Stimulated activated naive CD8-positive, alpha-beta T cell treated with anti-CD3 and anti-CD28 coated beads, Interleukin-15, Interleukin-2, amounts not matched to agents 100 U/mL and 50 U/mL, for 24 hours (primary cell): ENCODE data around the gene TRUB2.
"Not testable (repeated sequence)": the region's sequence is repeated elsewhere in the genome, so short reads cannot be mapped to it uniquely, and the experiment has no call there.

ENCODE experiments used
- ATAC-seq: fragments of 150-1000 bp; cut with Tn5 transposase; one replicate; pipeline ENCODE4 v1.10.0; 2021
- DNase-seq: peaks from one replicate; pipeline ENCODE4 v3.0.0; 2021

The TRUB2 gene

DNA sequence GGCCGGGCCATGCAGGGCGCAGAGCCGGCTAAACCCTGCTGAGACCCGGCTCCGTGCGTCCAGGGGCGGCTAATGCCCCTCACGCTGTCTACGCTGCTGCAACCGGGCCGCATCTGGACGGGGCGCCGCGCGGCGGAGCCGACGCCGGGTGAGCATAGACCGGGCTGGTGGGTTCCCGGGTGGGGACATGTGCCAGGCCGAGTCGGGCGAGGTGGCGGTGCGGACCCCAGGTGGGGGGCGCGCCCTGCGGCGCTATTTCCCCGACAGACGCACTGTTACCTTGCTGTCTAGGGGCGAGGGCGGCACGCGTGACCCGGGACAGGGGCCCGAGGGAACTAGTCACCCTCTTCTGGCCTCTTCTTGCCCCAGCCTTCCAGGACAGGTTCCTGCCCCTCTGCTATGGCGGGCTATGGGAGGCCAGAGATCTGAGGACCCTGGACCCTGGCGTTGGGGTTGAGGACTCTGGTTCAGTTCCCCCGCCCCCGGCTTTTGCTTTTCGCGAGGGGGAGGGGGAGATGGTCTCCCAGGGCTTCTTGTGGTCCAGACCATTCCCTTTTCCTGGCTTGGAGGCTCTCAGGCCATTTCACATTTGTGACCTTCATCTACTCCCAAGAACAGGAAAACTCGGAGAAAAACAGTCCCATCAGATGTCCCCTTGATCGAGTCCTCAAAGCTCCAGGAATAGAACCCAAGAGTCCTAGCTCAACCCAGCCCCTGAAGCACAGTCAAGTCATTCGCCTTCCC is 18.6 kb upstream of the TRUB2 start:
- peak; percentile 50 for ATAC-seq
- no peak for DNase-seq

DNA sequence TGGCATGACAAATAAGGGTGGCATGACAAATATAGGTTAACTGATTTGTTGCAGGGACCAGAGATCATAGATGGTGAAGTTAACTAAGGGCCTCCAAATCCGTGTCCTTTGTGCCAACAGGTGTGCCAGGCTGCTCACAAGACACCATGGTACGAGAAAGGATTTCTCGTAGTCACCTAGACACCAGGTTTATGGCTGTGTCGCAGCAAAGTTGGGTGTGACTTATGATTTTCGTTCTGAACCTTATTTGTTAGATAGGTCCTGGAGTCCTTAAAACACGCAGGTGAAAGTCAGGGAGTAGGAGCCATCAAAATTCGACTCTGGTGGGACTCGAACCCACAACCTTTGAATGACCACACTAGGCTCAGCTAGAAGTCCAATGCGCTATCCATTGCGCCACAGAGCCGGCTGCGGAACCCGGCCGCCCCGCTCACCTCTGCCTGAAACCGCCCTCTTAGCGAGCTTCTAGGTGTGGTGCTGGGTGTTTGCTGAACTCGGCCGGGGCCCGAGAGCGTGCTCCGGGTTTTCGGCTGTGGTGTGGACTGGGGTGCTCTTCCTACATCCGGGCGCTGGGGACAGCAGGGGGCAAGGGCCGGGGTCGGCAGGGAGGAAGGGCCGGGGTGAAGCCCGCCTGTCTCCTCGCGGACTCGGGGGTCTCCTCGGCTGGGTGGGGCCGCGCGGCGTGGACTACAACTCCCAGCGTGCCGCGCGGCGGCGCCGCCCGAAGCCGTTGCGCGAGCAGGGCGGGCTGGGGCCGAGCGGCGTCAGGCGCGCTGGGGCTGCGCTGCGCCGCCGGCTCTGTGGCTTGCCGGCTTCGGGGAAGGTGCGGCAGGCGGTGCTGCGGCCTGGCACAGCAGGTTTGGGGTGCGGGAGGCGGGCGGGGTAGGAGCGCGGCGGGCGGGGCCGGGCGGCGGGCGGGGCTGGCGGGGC is 17.8 kb upstream of the TRUB2 start, which contains the start of gene SLC27A4:
TSS of gene SLC27A4 (plus strand) at position 767 of the 930 bp plus-strand sequence. CDS start 2,606 bp downstream, outside the sequence.
- peak; percentile 93 for ATAC-seq

DNA sequence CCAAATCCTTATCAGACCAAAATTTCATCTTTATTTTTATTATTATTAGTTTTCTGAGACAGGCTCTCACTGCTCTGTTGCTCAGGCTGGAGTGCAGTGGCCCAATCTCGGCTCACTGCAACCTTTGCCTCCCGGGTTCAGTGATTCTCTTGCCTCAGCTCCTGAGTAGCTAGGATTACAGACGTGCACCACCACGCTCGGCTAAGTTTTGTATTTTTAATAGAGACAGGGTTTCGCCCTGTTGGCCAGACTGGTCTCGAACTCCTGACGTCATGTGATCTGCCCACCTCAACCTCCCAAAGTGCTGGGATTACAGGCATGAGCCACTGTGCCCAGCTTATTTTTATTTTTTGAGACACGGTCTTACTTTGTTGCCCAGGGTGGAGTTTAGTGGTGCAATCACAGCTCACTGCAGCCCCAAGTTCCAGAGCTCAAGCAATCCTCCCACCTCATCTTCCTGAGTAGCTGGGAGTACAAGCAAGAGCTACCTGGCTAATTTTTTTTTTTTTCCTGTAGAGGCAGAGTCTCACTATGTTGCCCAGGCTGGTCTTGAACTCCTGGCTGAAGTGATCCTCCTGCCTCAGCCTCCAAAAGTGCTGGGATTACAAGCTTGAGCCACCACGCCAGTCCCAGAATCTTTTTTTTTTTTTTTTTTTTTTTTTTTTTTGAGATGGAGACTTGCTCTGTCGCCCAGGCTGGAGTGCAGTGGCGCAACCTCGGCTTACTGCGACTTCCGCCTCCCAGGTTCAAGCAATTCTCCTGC is 16.8 kb upstream of the TRUB2 start:
- not testable (repeated sequence) for DNase-seq, ATAC-seq

More for the DNA sequence above, 17.8 kb upstream of the TRUB2 start, which contains the start of gene SLC27A4:
- peak; percentile 84 for DNase-seq

DNA sequence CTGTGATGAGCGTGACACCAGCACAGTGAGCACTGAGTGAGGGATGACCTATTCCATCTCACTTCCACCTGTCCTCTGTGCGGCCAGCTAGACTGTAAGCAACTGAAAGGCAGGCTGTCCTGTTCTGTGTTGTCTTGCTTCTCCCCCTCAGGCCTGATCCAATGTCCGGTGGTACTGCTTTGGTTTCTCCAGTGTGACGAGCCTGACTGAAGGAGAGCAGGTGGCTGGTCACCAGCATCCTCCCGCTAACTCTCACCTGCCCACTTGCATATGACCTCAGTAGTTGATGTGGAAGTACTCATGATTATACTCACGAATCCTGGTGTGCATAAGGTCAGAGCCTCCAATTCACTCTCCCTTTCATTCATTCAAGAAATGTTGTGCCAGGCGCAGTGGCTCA is 15.7 kb upstream of the TRUB2 start:
- no peak for ATAC-seq

DNA sequence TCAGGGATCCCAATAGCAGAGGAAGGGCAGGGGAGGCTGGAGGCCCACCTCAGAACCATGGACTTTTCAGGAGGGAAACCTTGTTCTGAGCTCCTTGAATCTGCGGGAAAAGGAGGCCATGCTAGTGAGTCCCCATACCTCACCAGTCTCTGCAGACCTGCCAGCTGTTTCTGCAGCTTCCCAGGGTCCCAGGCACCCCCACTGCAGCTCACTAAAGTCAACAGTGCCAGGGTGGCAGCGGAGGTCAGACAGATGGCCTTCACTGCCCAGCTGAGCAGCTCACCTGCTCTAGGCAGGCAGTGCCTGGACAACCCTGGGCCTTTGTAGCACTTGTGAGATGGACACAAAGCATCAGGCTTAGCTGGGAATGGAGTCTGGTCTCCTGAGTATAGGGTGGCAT is 13.7 kb upstream of the TRUB2 start:
- ATAC-seq (no peak), DNase-seq (no peak)

More for the DNA sequence above, 15.7 kb upstream of the TRUB2 start:
- no peak for DNase-seq

DNA sequence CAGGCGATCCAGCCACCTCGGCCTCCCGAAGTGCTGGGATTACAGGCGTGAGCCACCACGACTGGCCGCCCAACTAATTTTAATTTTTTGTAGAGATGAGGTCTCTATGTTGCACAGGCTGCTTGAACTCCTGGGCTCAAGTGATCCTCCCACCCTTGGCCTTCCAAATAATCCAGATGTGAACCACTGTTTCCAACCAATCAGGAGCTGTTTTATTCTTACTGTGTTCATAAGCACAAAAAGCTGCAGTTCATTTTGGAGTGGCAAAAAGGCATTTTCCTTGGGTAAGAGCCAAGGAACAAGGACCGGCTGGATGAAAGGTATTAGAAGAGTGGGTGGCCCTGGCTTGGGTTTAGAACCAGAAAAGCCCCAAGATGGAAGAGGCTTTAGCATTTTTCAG is 12.9 kb upstream of the TRUB2 start:
- no peak for ATAC-seq

DNA sequence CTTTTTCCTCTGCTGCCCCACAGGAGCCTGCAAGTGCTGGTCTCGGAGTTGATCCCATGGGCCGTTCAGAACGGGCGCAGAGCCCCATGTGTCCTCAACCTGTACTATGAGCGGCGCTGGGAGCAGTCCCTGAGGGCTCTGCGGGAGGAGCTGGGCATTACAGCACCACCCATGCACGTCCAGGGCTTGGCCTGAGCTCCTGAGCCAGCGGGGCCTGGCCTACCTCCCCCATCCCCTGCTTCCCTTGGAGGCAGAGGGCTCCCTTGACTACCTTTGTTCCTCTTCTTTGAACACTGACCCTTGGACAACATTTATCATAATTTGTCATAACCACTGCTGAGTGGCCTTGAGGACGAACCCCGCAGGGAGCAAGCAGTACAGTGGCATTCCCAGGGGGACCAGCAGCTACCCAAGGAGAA is 11.2 kb upstream of the TRUB2 start:
- ATAC-seq (no peak), DNase-seq (no peak)

More for the DNA sequence above, 12.9 kb upstream of the TRUB2 start:
- DNase-seq = no peak

DNA sequence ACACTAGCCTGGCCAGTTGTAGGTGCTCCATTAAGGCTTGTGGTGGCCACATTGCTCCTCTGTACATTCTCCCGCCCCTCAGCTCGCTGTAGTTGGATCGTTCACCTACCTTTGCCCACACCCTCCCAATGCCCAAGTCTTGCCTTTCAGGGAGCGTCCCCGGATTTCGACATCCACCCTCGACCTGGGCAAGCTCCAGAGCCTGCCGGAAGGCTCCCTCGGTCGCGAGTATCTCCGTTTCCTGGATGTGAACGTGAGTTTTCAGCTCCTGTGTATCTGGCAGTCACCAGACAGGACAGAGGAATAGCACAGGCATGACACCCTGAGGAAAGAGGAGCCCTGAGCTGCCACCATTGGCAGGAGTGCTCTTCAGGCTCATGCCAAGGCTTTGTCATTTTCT is 3.4 kb upstream of the TRUB2 start:
- ATAC-seq (no peak), DNase-seq (no peak)

DNA sequence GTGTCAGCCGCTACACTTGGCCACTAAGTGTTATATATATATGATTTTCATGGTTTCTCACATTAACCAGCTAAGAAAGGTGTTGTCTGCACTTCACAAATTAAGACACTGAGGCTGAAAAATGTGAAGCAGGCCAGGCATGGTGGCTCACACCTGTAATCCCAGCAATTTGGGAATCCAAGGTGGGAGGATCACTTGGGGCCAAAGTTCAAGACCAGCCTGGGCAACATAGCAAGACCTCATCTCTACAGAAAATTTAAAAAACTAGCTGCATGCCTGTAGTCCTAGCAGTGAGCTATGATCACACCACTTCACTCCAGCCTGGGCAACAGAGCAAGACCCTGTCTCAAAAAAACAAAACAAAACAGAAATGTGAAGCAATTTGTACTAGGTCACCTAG is 2.2 kb upstream of the TRUB2 start:
- ATAC-seq = no peak

DNA sequence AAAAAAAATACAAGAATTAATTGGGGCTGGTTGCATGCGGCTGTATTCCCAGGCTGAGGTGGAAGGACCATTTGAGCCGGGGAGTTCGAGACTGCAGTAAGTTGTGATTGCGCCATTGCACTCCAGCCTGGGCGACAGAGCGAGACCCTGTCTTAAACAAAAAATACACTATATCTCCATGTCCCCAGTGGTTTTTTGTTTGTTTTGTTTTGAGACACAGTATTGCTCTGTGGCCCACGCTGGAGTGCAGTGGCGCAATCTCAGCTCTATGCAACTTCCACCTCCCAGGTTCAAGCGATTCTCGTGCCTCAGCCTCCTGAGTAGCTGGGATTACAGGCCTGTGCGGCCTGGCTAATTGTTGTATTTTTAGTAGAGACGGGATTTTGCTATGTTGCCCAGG is 1.5 kb upstream of the TRUB2 start:
- ATAC-seq (no peak), DNase-seq (no peak)

More for the DNA sequence above, 2.2 kb upstream of the TRUB2 start:
- no peak for DNase-seq

DNA sequence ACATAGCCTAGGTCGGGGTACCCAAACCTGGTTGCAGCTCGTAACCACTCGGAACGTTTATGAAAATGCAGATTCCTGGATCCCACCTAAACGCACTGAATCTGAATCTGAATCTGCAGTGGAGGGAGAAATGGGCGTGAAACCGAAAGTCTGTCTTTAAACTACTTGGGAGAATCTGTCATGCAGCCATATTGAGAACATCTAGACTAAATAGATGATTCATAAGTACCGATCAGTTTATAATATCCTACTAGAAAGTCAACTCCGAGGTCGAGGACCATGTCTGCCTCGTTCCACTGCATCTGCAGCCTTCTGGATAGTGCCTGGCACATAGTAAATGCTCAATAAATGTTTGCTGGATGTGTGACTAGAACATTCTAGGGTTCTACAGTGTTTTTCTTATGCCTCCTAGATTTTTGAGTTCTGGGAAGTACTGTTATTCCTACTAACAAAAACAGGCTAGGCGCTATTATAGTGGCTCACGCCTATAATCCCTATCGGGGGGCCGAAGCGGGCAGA is 1.0 kb upstream of the TRUB2 start:
- DNase-seq = no peak
- ATAC-seq = peak; percentile 46

DNA sequence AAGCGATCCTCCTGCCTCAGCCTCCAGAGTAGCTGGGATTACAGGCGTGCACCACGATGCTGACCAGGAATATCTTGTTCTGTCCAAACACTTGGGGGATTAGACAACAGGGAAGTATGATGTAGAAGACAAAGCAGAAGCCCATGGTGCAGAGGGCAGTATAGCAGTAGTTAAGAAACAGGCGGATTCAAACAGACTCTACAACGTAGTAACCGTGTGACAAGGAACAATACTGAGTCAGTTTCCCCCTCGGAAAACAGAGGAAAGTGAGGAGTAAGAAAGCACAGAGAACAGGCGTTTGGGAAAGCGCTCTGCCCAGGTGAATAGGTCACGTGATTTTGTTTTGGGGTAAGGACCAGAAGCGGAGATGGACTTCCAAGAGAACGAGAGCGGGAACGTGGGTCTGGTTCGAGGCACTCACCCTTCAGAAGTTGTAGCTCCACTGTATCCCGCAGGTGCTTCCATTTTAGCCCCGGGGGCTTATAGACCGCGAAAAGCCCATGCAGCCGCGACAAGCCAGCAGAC is 306 bp downstream of the TRUB2 start:
- DNase-seq (no peak), ATAC-seq (no peak)

DNA sequence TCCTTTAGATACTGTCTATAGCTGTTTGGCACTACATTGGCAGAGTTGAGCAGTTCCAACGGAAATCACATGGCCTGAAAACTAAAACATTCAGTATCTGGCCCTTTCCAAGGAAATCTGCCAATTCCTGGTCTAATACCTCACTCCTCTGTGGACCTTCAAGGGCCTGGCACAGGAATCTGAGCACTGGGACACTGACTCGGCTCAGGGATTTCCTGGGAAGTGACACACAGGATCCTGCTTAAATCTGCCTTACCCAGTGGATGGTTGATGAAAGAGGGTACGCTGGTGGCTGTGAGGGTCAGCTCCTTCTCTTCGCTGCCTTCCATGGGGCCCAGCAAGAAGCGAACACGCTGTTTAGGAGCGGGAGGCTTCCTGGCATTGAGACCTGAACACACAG is 904 bp downstream of the TRUB2 start:
- ATAC-seq = no peak
- no peak for DNase-seq

DNA sequence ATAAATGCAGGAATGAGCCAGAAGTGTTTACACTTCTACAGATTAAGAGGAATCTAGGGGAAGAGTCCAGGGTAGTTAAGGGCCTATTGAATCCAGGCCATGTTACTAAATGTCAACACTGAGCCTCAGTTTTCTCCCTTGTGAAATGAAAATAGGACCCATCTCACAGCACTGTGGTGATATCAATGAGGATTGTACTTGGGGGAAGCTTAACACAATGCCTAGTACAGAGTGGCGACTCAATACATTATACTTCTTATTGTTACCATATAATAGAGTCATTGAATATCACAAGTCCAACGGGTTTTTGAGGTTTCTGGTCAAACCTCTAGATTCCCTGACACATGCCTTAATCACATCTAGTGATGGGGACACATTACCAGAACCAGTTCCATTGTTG is 4.6 kb downstream of the TRUB2 start:
- no peak for ATAC-seq

DNA sequence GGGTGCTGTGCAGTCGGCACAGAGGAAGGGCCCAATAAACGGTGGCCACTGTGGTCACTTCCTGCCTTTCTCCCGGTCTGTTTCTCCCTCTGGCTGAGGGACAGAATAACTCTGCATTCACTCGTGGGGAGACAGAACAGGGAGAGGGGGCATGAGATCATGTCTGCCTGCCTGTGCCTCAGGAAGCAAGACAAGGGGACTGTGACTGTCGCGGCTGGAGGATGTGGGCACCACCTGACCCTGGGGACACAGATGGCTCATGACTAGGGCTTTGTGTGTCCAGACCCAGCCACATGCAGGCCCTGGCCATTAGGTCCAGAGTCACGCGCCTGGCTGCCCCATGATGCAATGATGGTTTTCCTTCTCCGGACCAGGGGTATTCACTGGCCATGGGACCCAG is 5.8 kb downstream of the TRUB2 start:
- no peak for ATAC-seq
- no peak for DNase-seq

More for the DNA sequence above, 4.6 kb downstream of the TRUB2 start:
- DNase-seq = no peak

DNA sequence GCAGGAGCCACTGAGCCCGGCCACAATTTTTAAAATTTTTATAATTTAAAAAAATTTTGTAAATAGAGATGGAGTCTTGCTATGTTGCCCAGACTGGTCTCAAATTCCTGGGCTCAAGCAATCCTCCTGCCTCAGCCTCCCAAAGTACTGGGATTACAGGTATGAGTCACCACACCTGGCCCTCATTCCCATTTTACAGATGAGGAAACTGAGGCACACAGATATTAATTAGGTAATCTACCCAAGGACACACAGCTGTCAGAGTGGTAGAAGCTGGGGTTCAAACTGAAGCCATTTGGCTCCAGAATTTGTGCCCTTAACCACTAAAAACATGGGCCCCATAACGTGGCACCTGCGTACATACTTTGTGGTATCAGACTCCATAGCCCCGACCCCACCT is 7.5 kb downstream of the TRUB2 start:
- DNase-seq (no peak), ATAC-seq (no peak)

DNA sequence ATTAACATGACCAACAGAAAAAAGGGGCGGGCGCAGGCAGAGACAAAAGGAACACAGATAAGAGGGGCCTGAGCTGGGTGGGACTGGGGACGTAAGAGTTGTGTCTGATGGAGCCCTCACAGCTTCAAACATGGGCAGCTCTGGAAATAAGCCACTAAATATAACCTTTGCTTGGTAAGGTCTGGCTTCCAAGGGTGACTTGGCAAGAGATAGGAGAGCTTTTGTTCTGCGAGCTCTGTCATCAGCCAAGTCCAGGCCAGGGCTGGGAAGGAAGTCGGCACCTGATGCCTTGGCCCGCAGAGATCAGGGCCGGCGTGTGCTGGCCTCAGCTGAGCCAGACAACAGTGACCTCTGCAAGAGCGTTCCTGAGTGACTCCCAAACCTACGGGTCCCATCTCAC is 11.8 kb downstream of the TRUB2 start:
- ATAC-seq = no peak
- DNase-seq = no peak

DNA sequence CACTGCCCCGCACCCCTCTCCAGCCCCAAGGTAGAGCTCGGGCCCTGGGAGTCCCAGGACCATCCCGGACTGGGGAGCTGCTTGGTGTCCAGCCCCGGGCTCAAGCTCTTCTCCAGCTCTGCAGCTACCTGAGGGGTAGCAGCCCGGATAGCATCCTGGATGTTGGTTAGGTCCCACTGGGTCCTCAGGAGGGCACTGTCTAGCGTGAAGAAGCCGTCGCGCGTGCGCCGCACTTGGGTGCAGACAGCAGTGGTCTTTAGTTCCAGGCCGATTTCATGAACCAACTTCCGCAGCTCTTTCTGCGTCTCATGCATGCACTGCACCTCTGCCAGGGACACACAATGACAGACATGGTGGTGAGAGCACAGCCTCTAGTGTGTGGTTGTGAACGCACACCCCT is 12.7 kb downstream of the TRUB2 start:
- ATAC-seq (no peak), DNase-seq (no peak)

DNA sequence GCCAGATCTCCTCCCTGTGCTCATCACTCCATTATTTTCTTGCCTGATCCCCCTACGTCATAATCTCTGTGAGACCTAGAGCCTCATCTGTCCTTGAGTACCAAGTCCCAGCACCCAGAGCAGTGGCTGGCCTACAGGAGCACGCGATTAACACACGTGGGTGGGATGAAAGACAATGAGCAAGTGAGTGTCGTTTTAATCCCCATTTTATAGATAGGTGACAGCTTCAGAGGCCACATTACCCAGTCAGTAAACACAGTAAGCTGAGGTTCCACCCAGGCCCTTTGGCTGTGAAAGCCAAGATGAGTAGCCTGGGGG is 17.3 kb downstream of the TRUB2 start:
- ATAC-seq = no peak
- DNase-seq = no peak

DNA sequence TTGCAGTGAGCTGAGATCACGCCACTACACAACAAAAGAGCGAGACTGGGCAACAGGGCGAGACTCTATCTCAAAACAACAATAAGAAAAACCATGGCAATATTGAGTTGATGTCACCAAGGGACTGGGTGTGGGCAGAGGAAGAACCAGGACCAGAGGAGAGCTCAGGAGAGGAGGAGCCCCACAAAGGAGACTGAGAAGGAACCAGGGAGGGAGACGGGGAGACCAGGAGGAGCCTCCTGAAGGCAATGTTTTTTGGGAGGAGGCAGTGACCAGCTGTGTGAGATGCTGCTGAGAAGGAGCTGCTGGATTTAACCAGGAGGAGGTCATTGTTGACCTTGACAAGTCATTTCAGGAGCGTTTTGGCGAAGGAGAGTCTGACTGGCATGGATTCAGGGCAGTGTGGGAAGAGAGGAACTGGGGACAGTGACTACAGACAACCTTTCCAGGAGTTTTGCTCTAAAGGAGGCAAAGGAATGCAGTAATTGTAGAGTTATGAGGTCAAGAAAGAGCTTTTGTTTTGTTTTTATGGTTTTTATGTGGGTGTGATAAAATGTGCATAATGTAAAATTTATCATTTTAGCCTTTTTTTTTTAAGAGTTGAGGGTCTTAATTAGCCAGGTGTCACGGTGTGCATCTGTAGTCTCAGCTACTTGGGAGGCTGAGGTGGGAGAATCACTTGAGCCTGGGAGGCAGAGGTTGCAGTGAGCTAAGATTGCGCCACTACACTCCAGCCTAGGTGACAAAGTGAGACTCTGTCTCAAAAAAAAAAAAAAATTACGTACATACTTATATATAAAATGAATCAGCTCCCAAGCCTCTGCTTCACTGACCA is 17.9 kb downstream of the TRUB2 start:
- ATAC-seq = no peak

More for the DNA sequence above, 17.9 kb downstream of the TRUB2 start:
- no peak for DNase-seq
